A673 (cell line): ENCODE data around the gene TMEM218.

Experiments used
- CTCF ChIP-seq: fragments of 300-800, 200-600 bp; sonication (generic); conservative IDR thresholded peaks from 2 replicates; pipeline ENCODE4 v1.5.1; 2017; ENCODE audit warnings: low read depth, mild to moderate bottlenecking, antibody characterized with exemption, low read length, moderate library complexity, mixed read lengths
- EZH2 ChIP-seq: fragments of 200-600 bp; sonication (generic); IDR thresholded peaks from 2 replicates; pipeline ENCODE4 v1.6.1; 2017; ENCODE audit warnings: borderline replicate concordance, low read depth, mild to moderate bottlenecking, mixed read lengths, antibody characterized with exemption, low read length; ENCODE audit not compliant: poor library complexity, severe bottlenecking

GRCh38 chr11:125078516-125079140, 32.8 kb downstream of the TMEM218 start:
- TF ChIP-seq CTCF, result no peak
- TF ChIP-seq EZH2, result no peak
